Lung microvascular endothelial cell (primary cell): ENCODE results near the gene EBPL. TPM values are rescaled to one million over a fixed set of nuclear protein-coding genes. Genes with fewer than 3 reads are reported as not detected.
A peak's percentile ranks its signal among the peaks of the same experiment; 100 is the strongest.
"Not testable (repeated sequence)": the region's sequence is repeated elsewhere in the genome, so short reads cannot be mapped to it uniquely, and the experiment has no call there.

Experiments used
- DNase-seq, 2 donors: peaks; one replicate each; pipeline versions ENCODE4 v3.0.0 to v3.0.0-alpha.2; 2010; ENCODE audit warnings: low read depth in 2 of 2
- total RNA-seq: library from RNA; depleted of rRNA; stranded (reverse); fragments of >200 nt; gene quantifications from 2 replicates; pipeline ENCODE4 v1.2.1, GENCODE V29; 2014

Gene EBPL
- total RNA-seq = 82.8 and 102 TPM in 2 replicates

- peak; percentile 91 to 92 for DNase-seq
Observed at GRCh38 chr13:49690995-49691784, at the start of gene EBPL. EBPL (minus strand) TSS chr13:49691486; CDS start chr13:49691424, 62 bp downstream.

- no peak for DNase-seq
Observed at GRCh38 chr13:49740870-49741269, 49.6 kb upstream of the EBPL start.

- DNase-seq = no peak
Observed at GRCh38 chr13:49739498-49740187, 48.4 kb upstream of the EBPL start.

- DNase-seq = peak in 1 of 2 donors; percentile 19
Observed at GRCh38 chr13:49733181-49733951, 42.1 kb upstream of the EBPL start.

GRCh38 chr13:49731766-49732165 is 40.5 kb upstream of the EBPL start:
- peak; percentile 5 to 60 for DNase-seq

GRCh38 chr13:49716615-49717014 is 25.3 kb upstream of the EBPL start:
- DNase-seq = no peak

- no peak for DNase-seq
Observed at GRCh38 chr13:49714757-49715156, 23.5 kb upstream of the EBPL start.

- DNase-seq = peak; percentile 11 to 86
Observed at GRCh38 chr13:49711218-49711863, 20.1 kb upstream of the EBPL start.

GRCh38 chr13:49704264-49704663 is 13.0 kb upstream of the EBPL start:
- not testable (repeated sequence) for DNase-seq

GRCh38 chr13:49701491-49701890 is 10.2 kb upstream of the EBPL start:
- no peak for DNase-seq

- no peak for DNase-seq
Observed at GRCh38 chr13:49697468-49697867, 6.2 kb upstream of the EBPL start.

- no peak for DNase-seq
Observed at GRCh38 chr13:49694446-49694845, 3.2 kb upstream of the EBPL start.

- DNase-seq = no peak
Observed at GRCh38 chr13:49693877-49694276, 2.6 kb upstream of the EBPL start.

- peak; percentile 68 to 73 for DNase-seq
Observed at GRCh38 chr13:49693191-49693733, 2.0 kb upstream of the EBPL start.

- DNase-seq = peak; percentile 51 to 62
Observed at GRCh38 chr13:49690133-49690994, 922 bp downstream of the EBPL start.

- DNase-seq = no peak
Observed at GRCh38 chr13:49683489-49683888, 7.8 kb downstream of the EBPL start.

GRCh38 chr13:49681842-49682435 is 9.3 kb downstream of the EBPL start:
- DNase-seq = no peak

- peak; percentile 28 to 65 for DNase-seq
Observed at GRCh38 chr13:49679246-49679645, 12.0 kb downstream of the EBPL start.

- no peak for DNase-seq
Observed at GRCh38 chr13:49678191-49678914, 12.9 kb downstream of the EBPL start.
